Activated CD8-positive, alpha-beta memory T cell treated with anti-CD3 and anti-CD28 coated beads, Interleukin-2, amount 10 ng/mL, durations not matched to agents 7 days and 5 days (primary cell): Measurements from ENCODE around the gene PAFAH2. TPM values are rescaled to one million over a fixed set of nuclear protein-coding genes. Genes with fewer than 3 reads are reported as not detected.
A peak's percentile ranks its signal among the peaks of the same experiment; 100 is the strongest.

Source experiments
- ATAC-seq: fragments of 150-1000 bp; cut with Tn5 transposase; one replicate; pipeline ENCODE4 v1.10.0; 2021; ENCODE audit warnings: moderate library complexity
- CTCF ChIA-PET: fragments of 350-600 bp; sonication (Branson Sonifier 250); formaldehyde crosslinking; loops from one replicate; lab custom pipeline; 2021; ENCODE audit warnings: antibody characterized with exemption; lab: Charles Lee
- DNase-seq: peaks from one replicate; pipeline ENCODE4 v3.0.0-alpha.2; 2020
- H3K27ac Mint-ChIP-seq: one replicate; pipeline ENCODE4 v1.8.0; 2021; ENCODE audit warnings: mild to moderate bottlenecking, mixed read lengths
- H3K27me3 Mint-ChIP-seq: one replicate; pipeline ENCODE4 v1.8.0; 2021; ENCODE audit warnings: mixed read lengths
- H3K36me3 Mint-ChIP-seq: one replicate; pipeline ENCODE4 v1.8.0; 2021; ENCODE audit warnings: mild to moderate bottlenecking, mixed read lengths
- H3K4me1 Mint-ChIP-seq: one replicate; pipeline ENCODE4 v1.8.0; 2021; ENCODE audit warnings: mixed read lengths
- H3K4me3 Mint-ChIP-seq: one replicate; pipeline ENCODE4 v1.8.0; 2021; ENCODE audit warnings: mild to moderate bottlenecking, moderate library complexity, mixed read lengths
- H3K9me3 Mint-ChIP-seq: one replicate; pipeline ENCODE4 v1.8.0; 2022; ENCODE audit warnings: low read depth, mixed read lengths
- total RNA-seq, 2 experiments: library from RNA; stranded (reverse); gene quantifications; one replicate each; pipeline ENCODE4 v1.2.3, GENCODE V29; 2021

The PAFAH2 gene
- 1 to 10 TPM; 9.0 to 9.2 TPM for total RNA-seq

GRCh38 chr1:25997828-25998761, at the start of gene PAFAH2:
Gene PAFAH2 (minus strand): TSS chr1:25998063. CDS start chr1:25990816, 7,247 bp downstream.
- CTCF ChIA-PET: interaction anchor here (0.7 to 9.9 kb wide), 36 partner anchors 10 to 529 kb away, joined by 3 to 309 read pairs (median 4); partner anchors contain the start of genes MTFR1L, PAQR7 and ZNF593
- ATAC-seq: peak; percentile 97
- no peaks in the 10 kb centered on the region for H3K36me3 Mint-ChIP-seq

DNA sequence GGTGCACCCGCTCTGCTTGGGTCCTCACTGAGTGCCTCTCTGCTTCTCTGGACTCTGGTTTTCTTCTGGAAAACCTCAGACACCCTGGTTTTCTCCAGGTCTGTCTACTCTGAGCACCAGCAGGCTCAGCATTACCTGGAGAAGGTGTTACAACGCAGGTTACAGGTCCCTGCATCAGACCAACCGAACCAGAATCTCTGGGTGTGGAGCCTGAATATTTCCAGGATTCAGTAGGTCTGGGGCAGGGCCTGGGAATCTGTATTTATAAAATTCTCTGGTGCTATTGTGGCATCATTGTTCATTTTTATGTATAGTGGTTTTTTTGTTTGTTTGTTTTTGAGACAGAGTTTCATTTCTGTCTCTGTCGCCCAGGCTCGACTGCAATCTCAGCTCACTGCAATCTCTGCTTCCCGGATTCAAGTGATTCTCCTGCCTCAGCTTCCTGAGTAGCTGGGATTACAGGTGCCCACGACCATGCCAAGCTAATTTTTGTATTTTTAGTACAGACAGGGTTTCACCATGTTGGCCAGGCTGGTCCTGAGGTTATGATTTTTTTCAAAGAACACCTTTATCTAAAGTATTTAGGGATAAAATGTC, 49.5 kb upstream of the PAFAH2 start:
- Mint-ChIP-seq H3K27ac (no peak overlapping the region), H3K36me3 (no peaks in the 10 kb centered on the region), H3K4me3 (no peak overlapping the region), H3K9me3 (no peaks in the 10 kb centered on the region), H3K4me1 (peaks cover 7% of the 10 kb centered on the region), H3K27me3 (peaks cover 85% of the 10 kb centered on the region)
- no peak for ATAC-seq
- CTCF ChIA-PET: no interaction called here
- no peak for DNase-seq

More at GRCh38 chr1:25997828-25998761, at the start of gene PAFAH2:
- Mint-ChIP-seq H3K4me3 (peak within 1 kb of the TSS; percentile 95), H3K9me3 (no peaks in the 10 kb centered on the region), H3K4me1 (peaks cover 24% of the 10 kb centered on the region), H3K27me3 (peaks cover 4% of the 10 kb centered on the region), H3K27ac (peak within 1 kb of the TSS; percentile 98)
- peak; percentile 99 for DNase-seq

DNA sequence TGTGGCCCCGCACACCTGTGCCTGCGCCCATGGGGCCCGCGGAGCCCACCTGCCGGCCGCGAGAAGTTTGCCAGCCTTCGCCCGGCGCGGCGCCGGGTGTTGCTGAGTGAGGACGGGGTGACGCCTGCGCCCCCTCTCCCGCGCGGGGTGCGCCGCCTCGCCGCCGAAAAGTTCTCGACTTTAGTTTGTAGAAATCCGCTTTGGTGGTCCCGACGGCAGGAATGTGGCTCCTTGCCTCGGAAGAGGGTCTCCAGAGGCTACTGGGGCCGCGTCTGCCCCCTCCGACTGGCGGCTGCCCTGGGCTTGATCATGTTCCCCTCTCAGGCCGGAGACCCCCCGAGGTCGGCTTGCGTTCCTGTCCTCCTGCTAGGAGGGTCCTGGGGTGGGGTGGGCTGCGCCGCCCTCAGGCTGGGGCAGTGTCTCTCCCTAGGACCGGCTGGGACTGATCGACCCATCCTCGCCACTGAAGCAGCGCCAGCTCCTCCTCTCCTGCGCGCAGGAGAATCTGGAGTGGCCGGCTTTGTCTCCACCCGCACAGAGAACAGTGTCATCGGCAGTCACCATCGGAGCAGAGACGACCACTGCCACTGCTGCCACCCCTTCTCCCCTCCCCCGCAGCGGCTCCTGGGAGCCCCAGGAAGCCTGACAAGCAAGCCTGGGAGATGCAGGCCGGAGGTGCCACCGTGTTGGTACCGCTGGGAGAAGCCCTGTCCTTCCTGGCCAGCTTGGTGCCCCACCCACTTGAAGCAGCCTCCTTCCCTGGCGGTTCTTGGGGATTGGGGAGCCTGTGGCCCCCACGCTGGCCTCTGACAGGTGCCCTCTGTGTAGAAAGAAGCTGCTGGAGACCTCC, 48.6 kb upstream of the PAFAH2 start:
- Mint-ChIP-seq H3K36me3 (no peaks in the 10 kb centered on the region), H3K4me1 (peaks cover 7% of the 10 kb centered on the region), H3K4me3 (no peak overlapping the region), H3K27ac (no peak overlapping the region), H3K27me3 (peaks cover 81% of the 10 kb centered on the region), H3K9me3 (no peaks in the 10 kb centered on the region)
- CTCF ChIA-PET: no interaction called here
- DNase-seq (no peak), ATAC-seq (peak; percentile 23)

GRCh38 chr1:26045722-26046245, 47.9 kb upstream of the PAFAH2 start, which contains the start of gene SLC30A2:
Gene SLC30A2 (minus strand): TSS chr1:26046118. CDS start chr1:26045896, 222 bp downstream.
- peaks cover under 1% of the 10 kb centered on the region for H3K4me1 Mint-ChIP-seq
- CTCF ChIA-PET: interaction anchor here (2.9 kb wide), 1 partner anchor 11 kb away, joined by 13 read pairs; no protein-coding TSS in a partner anchor
- DNase-seq (no peak), ATAC-seq (no peak)
- peaks cover 74% of the 10 kb centered on the region for H3K27me3 Mint-ChIP-seq
- no peaks in the 10 kb centered on the region for H3K9me3 Mint-ChIP-seq
- H3K36me3 Mint-ChIP-seq: no peaks in the 10 kb centered on the region
- no peak within 1 kb of the TSS for H3K4me3 Mint-ChIP-seq
- no peak within 1 kb of the TSS for H3K27ac Mint-ChIP-seq

- Mint-ChIP-seq H3K4me3 (no peak overlapping the region), H3K27ac (no peak overlapping the region), H3K9me3 (no peaks in the 10 kb centered on the region), H3K36me3 (no peaks in the 10 kb centered on the region), H3K4me1 (no peaks in the 10 kb centered on the region), H3K27me3 (peaks cover 68% of the 10 kb centered on the region)
- ATAC-seq (no peak), DNase-seq (no peak)
- CTCF ChIA-PET: interaction anchor here (2.9 kb wide), 1 partner anchor 10 kb away, joined by 13 read pairs; no protein-coding TSS in a partner anchor
These were observed 47.3 kb upstream of the PAFAH2 start for GRCh38 chr1:26044971-26045721.

DNA sequence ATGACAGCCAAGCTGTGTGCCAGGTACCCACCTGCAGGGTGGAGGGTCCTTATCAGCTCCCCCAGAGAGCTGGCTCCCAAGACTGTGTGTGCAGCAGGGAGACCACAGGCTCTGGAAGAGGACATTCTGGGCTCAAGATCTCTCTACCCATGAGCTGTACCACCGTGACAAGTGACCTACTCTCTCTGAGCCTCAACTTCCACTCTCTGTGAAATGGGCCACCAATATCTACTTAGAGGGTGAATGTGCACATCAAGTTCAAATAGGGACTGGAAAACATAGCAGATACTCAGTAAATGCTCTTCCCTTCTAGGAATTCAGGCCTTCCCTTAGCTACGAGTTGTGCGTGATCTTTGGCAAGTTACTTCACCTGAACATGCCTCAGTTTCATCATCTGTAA, 46.6 kb upstream of the PAFAH2 start:
- no peaks in the 10 kb centered on the region for H3K4me1 Mint-ChIP-seq
- H3K9me3 Mint-ChIP-seq: no peaks in the 10 kb centered on the region
- H3K27me3 Mint-ChIP-seq: peaks cover 64% of the 10 kb centered on the region
- DNase-seq (no peak), ATAC-seq (no peak)
- H3K36me3 Mint-ChIP-seq: no peaks in the 10 kb centered on the region
- CTCF ChIA-PET: interaction anchor here (1.2 to 2.9 kb wide), 2 partner anchors 9 to 17 kb away, joined by 5 to 13 read pairs; no protein-coding TSS in a partner anchor
- H3K27ac Mint-ChIP-seq: no peak overlapping the region
- H3K4me3 Mint-ChIP-seq: no peak overlapping the region

DNA sequence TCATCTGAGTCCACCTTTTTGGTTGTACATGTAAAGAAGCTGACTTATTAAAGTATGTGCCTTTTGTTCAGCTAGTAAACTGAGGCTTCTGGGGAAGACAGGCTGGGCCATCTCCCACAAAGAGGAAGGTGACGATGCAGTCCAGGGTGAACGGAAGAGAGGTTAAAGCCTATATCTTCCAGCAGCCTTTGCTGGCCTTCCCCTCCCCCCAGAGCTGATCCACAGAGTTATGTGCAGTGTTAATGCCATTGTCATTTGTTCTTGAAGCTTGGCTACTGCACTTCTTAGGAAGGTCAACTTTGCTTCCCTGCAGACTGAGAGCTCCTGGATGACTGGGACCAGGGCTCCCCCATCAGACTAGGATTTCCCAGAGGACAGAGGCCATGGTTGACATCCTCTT, 45.9 kb upstream of the PAFAH2 start:
- Mint-ChIP-seq H3K9me3 (no peaks in the 10 kb centered on the region), H3K4me3 (no peak overlapping the region), H3K27ac (no peak overlapping the region), H3K36me3 (no peaks in the 10 kb centered on the region), H3K27me3 (peaks cover 57% of the 10 kb centered on the region), H3K4me1 (no peaks in the 10 kb centered on the region)
- ATAC-seq: no peak
- no peak for DNase-seq
- CTCF ChIA-PET: interaction anchor here (0.9 to 2.9 kb wide), 3 partner anchors 9 to 277 kb away, joined by 3 to 13 read pairs (median 5); no protein-coding TSS in a partner anchor

GRCh38 chr1:26041978-26042377, 44.1 kb upstream of the PAFAH2 start:
- H3K9me3 Mint-ChIP-seq: no peaks in the 10 kb centered on the region
- H3K27ac Mint-ChIP-seq: no peak overlapping the region
- H3K36me3 Mint-ChIP-seq: no peaks in the 10 kb centered on the region
- no peak overlapping the region for H3K4me3 Mint-ChIP-seq
- peaks cover 41% of the 10 kb centered on the region for H3K27me3 Mint-ChIP-seq
- DNase-seq (no peak), ATAC-seq (no peak)
- no peaks in the 10 kb centered on the region for H3K4me1 Mint-ChIP-seq
- CTCF ChIA-PET: no interaction called here

DNA sequence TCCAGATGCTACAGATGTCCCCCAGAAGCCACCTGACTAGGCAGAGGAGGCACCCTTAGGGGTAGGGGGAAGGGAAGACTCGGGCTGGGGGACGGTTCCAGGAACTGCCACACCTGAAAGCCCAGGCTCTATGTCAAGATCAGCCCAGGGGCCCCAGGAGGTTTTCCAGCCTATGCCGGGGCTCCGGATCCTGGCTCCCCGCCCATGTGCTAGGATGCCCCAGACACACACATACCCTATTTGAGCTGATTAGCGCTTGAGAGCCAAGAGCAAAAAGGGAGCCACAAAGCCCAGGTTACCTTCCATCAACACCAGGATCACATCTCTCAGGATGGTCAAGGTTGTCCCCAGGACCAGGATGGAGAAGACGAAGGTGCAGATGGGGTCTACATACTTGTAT, 43.5 kb upstream of the PAFAH2 start:
- ATAC-seq: no peak
- no peak for DNase-seq
- Mint-ChIP-seq H3K36me3 (no peaks in the 10 kb centered on the region), H3K27me3 (peaks cover 35% of the 10 kb centered on the region), H3K4me1 (no peaks in the 10 kb centered on the region), H3K27ac (no peak overlapping the region), H3K9me3 (no peaks in the 10 kb centered on the region), H3K4me3 (no peak overlapping the region)
- CTCF ChIA-PET: interaction anchor here (1.1 kb wide), 1 partner anchor 104 kb away, joined by 6 read pairs; no protein-coding TSS in a partner anchor

- Mint-ChIP-seq H3K9me3 (no peaks in the 10 kb centered on the region), H3K27me3 (peaks cover 29% of the 10 kb centered on the region), H3K4me1 (peaks cover 8% of the 10 kb centered on the region), H3K27ac (no peak overlapping the region), H3K36me3 (no peaks in the 10 kb centered on the region), H3K4me3 (no peak overlapping the region)
- CTCF ChIA-PET: interaction anchor here (0.8 to 1.2 kb wide), 4 partner anchors 9 to 378 kb away, joined by 3 read pairs; no protein-coding TSS in a partner anchor
- ATAC-seq (no peak), DNase-seq (no peak)
These were observed 41.0 kb upstream of the PAFAH2 start for GRCh38 chr1:26038904-26039303.

GRCh38 chr1:26038477-26038876, 40.6 kb upstream of the PAFAH2 start:
- Mint-ChIP-seq H3K27ac (no peak overlapping the region), H3K4me3 (no peak overlapping the region), H3K27me3 (peaks cover 26% of the 10 kb centered on the region), H3K36me3 (no peaks in the 10 kb centered on the region), H3K4me1 (peaks cover 8% of the 10 kb centered on the region), H3K9me3 (no peaks in the 10 kb centered on the region)
- CTCF ChIA-PET: interaction anchor here (1.2 to 4.3 kb wide), 4 partner anchors 8 to 379 kb away, joined by 3 to 34 read pairs (median 3); no protein-coding TSS in a partner anchor
- ATAC-seq (no peak), DNase-seq (no peak)

GRCh38 chr1:26037904-26038303, 40.0 kb upstream of the PAFAH2 start:
- DNase-seq (no peak), ATAC-seq (no peak)
- Mint-ChIP-seq H3K27me3 (peaks cover 21% of the 10 kb centered on the region), H3K36me3 (no peaks in the 10 kb centered on the region), H3K9me3 (no peaks in the 10 kb centered on the region), H3K27ac (no peak overlapping the region), H3K4me3 (no peak overlapping the region), H3K4me1 (peaks cover 8% of the 10 kb centered on the region)
- CTCF ChIA-PET: interaction anchor here (1.1 to 4.3 kb wide), 3 partner anchors 40 to 107 kb away, joined by 3 to 34 read pairs (median 3); partner anchors contain the start of gene PAFAH2
